GM23338 (cell line): Measurements from ENCODE around the gene VTCN1. TPM values are rescaled to one million over a fixed set of nuclear protein-coding genes. Genes with fewer than 3 reads are reported as not detected.

Experiments
- ATAC-seq: fragments of 200-7000 bp; cut with Tn5 transposase; 3 replicates; pipeline ENCODE4 v1.9.1; 2020
- DNase-seq: peaks from one replicate; pipeline ENCODE4 v3.0.0-alpha.2; 2015; ENCODE audit warnings: low spot score
- H2AFZ ChIP-seq: fragments of 200-600 bp; sonication (generic); 2 replicates; pipeline ENCODE4 v1.8.0; 2016; ENCODE audit warnings: antibody characterized with exemption, mild to moderate bottlenecking, moderate library complexity
- H3F3A ChIP-seq: fragments of 200-600 bp; sonication (generic); replicated peaks from 2 replicates; pipeline ENCODE4 v1.8.0; 2017; ENCODE audit warnings: antibody characterized with exemption, mixed run types, low read depth
- H3K27ac ChIP-seq: fragments of 200-600 bp; sonication (generic); 2 replicates; pipeline ENCODE4 v1.6.1; 2016; ENCODE audit warnings: low read depth
- H3K27me3 ChIP-seq: fragments of 200-600 bp; sonication (generic); 2 replicates; pipeline ENCODE4 v1.8.0; 2016; ENCODE audit warnings: mild to moderate bottlenecking, mixed run types, moderate library complexity; ENCODE audit not compliant: insufficient read depth
- H3K36me3 ChIP-seq: fragments of 200-600 bp; sonication (generic); 2 replicates; pipeline ENCODE4 v1.8.0; 2016; ENCODE audit warnings: mild to moderate bottlenecking; ENCODE audit not compliant: insufficient read depth
- H3K4me1 ChIP-seq: fragments of 200-600 bp; sonication (generic); 2 replicates; pipeline ENCODE4 v1.8.0; 2016; ENCODE audit warnings: mild to moderate bottlenecking, moderate library complexity; ENCODE audit not compliant: insufficient read depth
- H3K4me2 ChIP-seq: fragments of 200-600 bp; sonication (generic); 2 replicates; pipeline ENCODE4 v1.7.1; 2017; ENCODE audit warnings: mixed run types
- H3K4me3 ChIP-seq: fragments of 200-600 bp; sonication (generic); 2 replicates; pipeline ENCODE4 v1.6.1; 2016; ENCODE audit warnings: mixed run types
- H3K79me2 ChIP-seq: fragments of 200-600 bp; sonication (generic); replicated peaks from 2 replicates; pipeline ENCODE4 v1.8.0; 2017; ENCODE audit warnings: mild to moderate bottlenecking; ENCODE audit not compliant: insufficient read depth
- H3K9me2 ChIP-seq: fragments of 200-600 bp; sonication (generic); 2 replicates; pipeline ENCODE4 v1.8.0; 2017; ENCODE audit not compliant: insufficient read depth
- H4K20me1 ChIP-seq: fragments of 200-600 bp; sonication (generic); replicated peaks from 2 replicates; pipeline ENCODE4 v1.8.0; 2017; ENCODE audit warnings: mild to moderate bottlenecking; ENCODE audit not compliant: insufficient read depth
- H3K27ac Mint-ChIP-seq: 2 replicates; pipeline ENCODE4 v1.8.0; 2020; ENCODE audit warnings: inconsistent platforms, mild to moderate bottlenecking, moderate library complexity, mixed read lengths
- H3K27me3 Mint-ChIP-seq: 3 replicates; pipeline ENCODE4 v1.8.0; 2022; ENCODE audit warnings: low read depth, mild to moderate bottlenecking, moderate library complexity, mixed read lengths, inconsistent platforms; ENCODE audit not compliant: insufficient read depth, poor library complexity
- H3K36me3 Mint-ChIP-seq: 3 replicates; pipeline ENCODE4 v1.8.0; 2021; ENCODE audit warnings: low read depth, mild to moderate bottlenecking, inconsistent platforms, moderate library complexity, mixed read lengths
- H3K4me1 Mint-ChIP-seq: 3 replicates; pipeline ENCODE4 v1.8.0; 2020; ENCODE audit warnings: mild to moderate bottlenecking, inconsistent platforms, mixed read lengths
- H3K4me3 Mint-ChIP-seq: 3 replicates; pipeline ENCODE4 v1.8.0; 2021; ENCODE audit warnings: moderate library complexity, mild to moderate bottlenecking, inconsistent platforms, mixed read lengths
- H3K9me3 Mint-ChIP-seq: 3 replicates; pipeline ENCODE4 v1.8.0; 2020; ENCODE audit warnings: moderate library complexity, mild to moderate bottlenecking, inconsistent platforms, mixed read lengths
- EZH2phosphoT487 ChIP-seq: fragments of 200-600 bp; sonication (generic); IDR thresholded peaks from one replicate; pipeline ENCODE4 v1.8.1; 2018; ENCODE audit warnings: antibody characterized with exemption; ENCODE audit not compliant: unreplicated experiment
- NANOG ChIP-seq: IDR thresholded peaks from 2 replicates; pipeline ENCODE4 v1.6.1; 2016; ENCODE audit warnings: antibody characterized with exemption, borderline replicate concordance
- REST ChIP-seq: IDR thresholded peaks from one replicate; pipeline ENCODE4 v1.6.1; 2018; ENCODE audit warnings: antibody characterized with exemption; ENCODE audit not compliant: unreplicated experiment
- polyA plus RNA-seq: library from polyadenylated mRNA; unstranded; fragments of >200 nt; fragmentation: Nextera tagmentation; extraction: Ambion mirVana; gene quantifications from 2 replicates; pipeline ENCODE4 v1.2.1, GENCODE V29; 2016
- total RNA-seq: library from RNA; depleted of rRNA; stranded (reverse); fragments of >200 nt; shearing (Covaris generic); gene quantifications from 2 replicates; pipeline ENCODE4 v1.2.3, GENCODE V29; 2014
- TF ChIP-seq, protein P1 (sequence below): fragments of 250-450 bp; sonication (Bioruptor Pico); IDR thresholded peaks from 2 replicates; pipeline ENCODE4 v1.5.0; 2020; ENCODE audit warnings: mild to moderate bottlenecking, moderate library complexity

Gene VTCN1
- total and polyA plus RNA-seq, 2 experiments from 2014 or later: not detected

GRCh38 chr1:117124661-117125060 lies 86.1 kb downstream of the VTCN1 start:
- no peak overlapping the region for H3K27ac Mint-ChIP-seq
- H3K4me3 ChIP-seq: no peak overlapping the region
- peaks cover 7% of the 10 kb centered on the region for H3K27me3 Mint-ChIP-seq
- no peaks in the 10 kb centered on the region for H4K20me1 ChIP-seq
- H3F3A ChIP-seq: no peaks in the 10 kb centered on the region
- ATAC-seq (no peak), DNase-seq (no peak)
- H3K79me2 ChIP-seq: peaks cover 4% of the 10 kb centered on the region; the same call in 1 of the 2 replicates
- H2AFZ ChIP-seq: 0 out of 2 replicates have a peak overlapping the region, but pooled peaks have one; percentile 11
- H3K27ac ChIP-seq: no peak overlapping the region
- peaks cover 22% of the 10 kb centered on the region for H3K4me1 Mint-ChIP-seq
- no peaks in the 10 kb centered on the region; the same call in 1 of the 3 replicates for H3K36me3 Mint-ChIP-seq
- no peaks in the 10 kb centered on the region for H3K9me3 Mint-ChIP-seq
- TF ChIP-seq NANOG: no peak
- no peak for TF ChIP-seq REST
- TF ChIP-seq EZH2phosphoT487: no peak
- TF ChIP-seq, protein P1, sequence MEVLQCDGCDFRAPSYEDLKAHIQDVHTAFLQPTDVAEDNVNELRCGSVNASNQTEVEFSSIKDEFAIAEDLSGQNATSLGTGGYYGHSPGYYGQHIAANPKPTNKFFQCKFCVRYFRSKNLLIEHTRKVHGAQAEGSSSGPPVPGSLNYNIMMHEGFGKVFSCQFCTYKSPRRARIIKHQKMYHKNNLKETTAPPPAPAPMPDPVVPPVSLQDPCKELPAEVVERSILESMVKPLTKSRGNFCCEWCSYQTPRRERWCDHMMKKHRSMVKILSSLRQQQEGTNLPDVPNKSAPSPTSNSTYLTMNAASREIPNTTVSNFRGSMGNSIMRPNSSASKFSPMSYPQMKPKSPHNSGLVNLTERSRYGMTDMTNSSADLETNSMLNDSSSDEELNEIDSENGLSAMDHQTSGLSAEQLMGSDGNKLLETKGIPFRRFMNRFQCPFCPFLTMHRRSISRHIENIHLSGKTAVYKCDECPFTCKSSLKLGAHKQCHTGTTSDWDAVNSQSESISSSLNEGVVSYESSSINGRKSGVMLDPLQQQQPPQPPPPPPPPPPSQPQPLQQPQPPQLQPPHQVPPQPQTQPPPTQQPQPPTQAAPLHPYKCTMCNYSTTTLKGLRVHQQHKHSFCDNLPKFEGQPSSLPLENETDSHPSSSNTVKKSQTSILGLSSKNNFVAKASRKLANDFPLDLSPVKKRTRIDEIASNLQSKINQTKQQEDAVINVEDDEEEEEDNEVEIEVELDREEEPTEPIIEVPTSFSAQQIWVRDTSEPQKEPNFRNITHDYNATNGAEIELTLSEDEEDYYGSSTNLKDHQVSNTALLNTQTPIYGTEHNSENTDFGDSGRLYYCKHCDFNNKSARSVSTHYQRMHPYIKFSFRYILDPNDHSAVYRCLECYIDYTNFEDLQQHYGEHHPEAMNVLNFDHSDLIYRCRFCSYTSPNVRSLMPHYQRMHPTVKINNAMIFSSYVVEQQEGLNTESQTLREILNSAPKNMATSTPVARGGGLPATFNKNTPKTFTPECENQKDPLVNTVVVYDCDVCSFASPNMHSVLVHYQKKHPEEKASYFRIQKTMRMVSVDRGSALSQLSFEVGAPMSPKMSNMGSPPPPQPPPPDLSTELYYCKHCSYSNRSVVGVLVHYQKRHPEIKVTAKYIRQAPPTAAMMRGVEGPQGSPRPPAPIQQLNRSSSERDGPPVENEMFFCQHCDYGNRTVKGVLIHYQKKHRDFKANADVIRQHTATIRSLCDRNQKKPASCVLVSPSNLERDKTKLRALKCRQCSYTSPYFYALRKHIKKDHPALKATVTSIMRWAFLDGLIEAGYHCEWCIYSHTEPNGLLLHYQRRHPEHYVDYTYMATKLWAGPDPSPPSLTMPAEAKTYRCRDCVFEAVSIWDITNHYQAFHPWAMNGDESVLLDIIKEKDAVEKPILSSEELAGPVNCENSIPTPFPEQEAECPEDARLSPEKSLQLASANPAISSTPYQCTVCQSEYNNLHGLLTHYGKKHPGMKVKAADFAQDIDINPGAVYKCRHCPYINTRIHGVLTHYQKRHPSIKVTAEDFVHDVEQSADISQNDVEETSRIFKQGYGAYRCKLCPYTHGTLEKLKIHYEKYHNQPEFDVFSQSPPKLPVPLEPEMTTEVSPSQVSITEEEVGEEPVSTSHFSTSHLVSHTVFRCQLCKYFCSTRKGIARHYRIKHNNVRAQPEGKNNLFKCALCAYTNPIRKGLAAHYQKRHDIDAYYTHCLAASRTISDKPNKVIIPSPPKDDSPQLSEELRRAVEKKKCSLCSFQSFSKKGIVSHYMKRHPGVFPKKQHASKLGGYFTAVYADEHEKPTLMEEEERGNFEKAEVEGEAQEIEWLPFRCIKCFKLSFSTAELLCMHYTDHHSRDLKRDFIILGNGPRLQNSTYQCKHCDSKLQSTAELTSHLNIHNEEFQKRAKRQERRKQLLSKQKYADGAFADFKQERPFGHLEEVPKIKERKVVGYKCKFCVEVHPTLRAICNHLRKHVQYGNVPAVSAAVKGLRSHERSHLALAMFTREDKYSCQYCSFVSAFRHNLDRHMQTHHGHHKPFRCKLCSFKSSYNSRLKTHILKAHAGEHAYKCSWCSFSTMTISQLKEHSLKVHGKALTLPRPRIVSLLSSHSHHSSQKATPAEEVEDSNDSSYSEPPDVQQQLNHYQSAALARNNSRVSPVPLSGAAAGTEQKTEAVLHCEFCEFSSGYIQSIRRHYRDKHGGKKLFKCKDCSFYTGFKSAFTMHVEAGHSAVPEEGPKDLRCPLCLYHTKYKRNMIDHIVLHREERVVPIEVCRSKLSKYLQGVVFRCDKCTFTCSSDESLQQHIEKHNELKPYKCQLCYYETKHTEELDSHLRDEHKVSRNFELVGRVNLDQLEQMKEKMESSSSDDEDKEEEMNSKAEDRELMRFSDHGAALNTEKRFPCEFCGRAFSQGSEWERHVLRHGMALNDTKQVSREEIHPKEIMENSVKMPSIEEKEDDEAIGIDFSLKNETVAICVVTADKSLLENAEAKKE: no peak
- H3K4me1 ChIP-seq: peaks cover 18% of the 10 kb centered on the region
- no peak overlapping the region for H3K4me3 Mint-ChIP-seq
- H3K9me2 ChIP-seq: no peaks in the 10 kb centered on the region
- H3K4me2 ChIP-seq: no peak overlapping the region
- no peaks in the 10 kb centered on the region for H3K27me3 ChIP-seq
- no peaks in the 10 kb centered on the region for H3K36me3 ChIP-seq
